HepG2 (cell line): ENCODE data around the gene TMEM61. TPM values are rescaled to one million over a fixed set of nuclear protein-coding genes. Genes with fewer than 3 reads are reported as not detected.
"Not testable (repeated sequence)": the region's sequence is repeated elsewhere in the genome, so short reads cannot be mapped to it uniquely, and the experiment has no call there.

Experiments used
- ATAC-seq: fragments of 200-7000 bp; cut with Tn5 transposase; 3 replicates; pipeline ENCODE4 v1.9.1; 2020; ENCODE audit warnings: mild to moderate bottlenecking, moderate library complexity
- BruUV-seq: library from RNA; stranded (reverse); fragments of 400-500 nt; replicated peaks from 2 replicates; lab custom pipeline; 2021; lab: Mats Ljungman, UMichigan
- CTCF ChIA-PET: fragments of 300-600 bp; formaldehyde crosslinking; extraction: SDS; loops from one replicate; lab custom pipeline; 2021; ENCODE audit warnings: low total read pairs, inconsistent platforms, low intra/inter-chr PET ratio; lab: Yijun Ruan, JAX
- POLR2A ChIA-PET: fragments of 350-600 bp; sonication (Branson Sonifier 250); formaldehyde crosslinking; loops from one replicate; lab custom pipeline; 2020; ENCODE audit warnings: antibody characterized with exemption, inconsistent platforms; lab: Yijun Ruan, JAX
- DNase-seq: peaks from one replicate; pipeline ENCODE4 v3.0.0-alpha.2; 2015; ENCODE audit warnings: low spot score
- FAIRE-seq: peaks from 3 replicates; lab custom pipeline; 2011; peaks lifted over from hg19 to GRCh38; lab: Jason Lieb, UNC
- H2AFZ ChIP-seq: one replicate; pipeline ENCODE4 v1.6.1; 2011; ENCODE audit warnings: low read length, inconsistent platforms
- H3K27ac ChIP-seq: fragments of 300-600 bp; 3 replicates; pipeline ENCODE4 v1.8.0; 2011; ENCODE audit warnings: mixed run types, mild to moderate bottlenecking, mixed read lengths, low read length, inconsistent platforms; ENCODE audit not compliant: insufficient read depth; ENCODE audit errors: extremely low read length
- H3K27me3 ChIP-seq, 2 experiments: fragments of 200-600 bp in 1 of 2; 2 replicates in 1 of 2; 3 replicates in 1 of 2; pipeline versions ENCODE4 v1.6.0 to v1.8.0; 2011; ENCODE audit warnings: low read length in 2 of 2, mild to moderate bottlenecking in 2 of 2, moderate library complexity in 2 of 2, inconsistent platforms in 1 of 2; ENCODE audit not compliant: insufficient read depth in 2 of 2, control insufficient read depth in 1 of 2
- H3K36me3 ChIP-seq, 2 experiments: fragments of 200-600 bp in 1 of 2; replicated peaks in 1 of 2; 2 replicates in 1 of 2; 3 replicates in 1 of 2; pipeline versions ENCODE4 v1.5.1 to v1.8.0; 2011; ENCODE audit warnings: low read length in 2 of 2, inconsistent platforms in 1 of 2; ENCODE audit not compliant: insufficient read depth in 2 of 2, control insufficient read depth in 1 of 2
- H3K4me1 ChIP-seq: 2 replicates; pipeline ENCODE4 v1.5.1; 2012; ENCODE audit warnings: low read length, inconsistent platforms; ENCODE audit not compliant: insufficient read depth
- H3K4me2 ChIP-seq: 2 replicates; pipeline ENCODE4 v1.6.0; 2011; ENCODE audit warnings: low read depth, low read length, inconsistent platforms
- H3K4me3 ChIP-seq, 3 experiments: fragments of 200-600 bp in 1 of 3; sonication (generic), shearing (Covaris generic) in 1 of 3; replicated peaks in 1 of 3; 2 replicates each; pipeline ENCODE4 v1.5.1; 2011 to 2016; ENCODE audit warnings: low read length in 3 of 3, inconsistent platforms in 2 of 3, low read depth in 2 of 3, mild to moderate bottlenecking in 2 of 3, control low read depth in 1 of 3, mixed read lengths in 1 of 3; ENCODE audit not compliant: insufficient read depth in 1 of 3
- H3K79me2 ChIP-seq: one replicate; pipeline ENCODE4 v1.6.1; 2011; ENCODE audit warnings: low read length, inconsistent platforms; ENCODE audit not compliant: insufficient read depth
- H3K9ac ChIP-seq: 2 replicates; pipeline ENCODE4 v1.6.0; 2011; ENCODE audit warnings: mild to moderate bottlenecking, low read depth, low read length, inconsistent platforms; ENCODE audit not compliant: insufficient read depth
- H3K9me3 ChIP-seq: 2 replicates; pipeline ENCODE4 v1.5.1; 2012; ENCODE audit warnings: mild to moderate bottlenecking, low read length
- H4K20me1 ChIP-seq: 2 replicates; pipeline ENCODE4 v1.6.0; 2011; ENCODE audit warnings: inconsistent platforms, mild to moderate bottlenecking, low read length, moderate library complexity; ENCODE audit not compliant: insufficient read depth
- GPBP1L1 ChIP-seq: sonication (generic); formaldehyde crosslinking; IDR thresholded peaks from 2 replicates; pipeline ENCODE4 v1.5.0; 2020; ENCODE audit warnings: mild to moderate bottlenecking, missing genetic modification reagents
- MYNN ChIP-seq: sonication (generic); formaldehyde crosslinking; IDR thresholded peaks from 2 replicates; pipeline ENCODE4 v1.4.0; 2020; ENCODE audit warnings: mild to moderate bottlenecking, low read depth, missing genetic modification reagents
- ZNF614 ChIP-seq: IDR thresholded peaks from 2 replicates; pipeline ENCODE4 v1.6.1; 2018; ENCODE audit warnings: missing biosample characterization, missing genetic modification reagents, inconsistent platforms, borderline replicate concordance
- ZSCAN30 ChIP-seq: sonication (generic); formaldehyde crosslinking; IDR thresholded peaks from 2 replicates; pipeline ENCODE4 v1.5.0; 2020; ENCODE audit warnings: mild to moderate bottlenecking, missing genetic modification reagents
- WGBS: methylation state at CpG from one replicate; pipeline ENCODE4 v1.1.6; 2017; ENCODE audit warnings: low lambda C conversion rate; 5-methylcytosine and 5-hydroxymethylcytosine counted together
- in situ Hi-C: cut with HindIII; loops from 2 replicates; pipeline ENCODE4 v1.10.0; 2017; ENCODE audit warnings: low pct_unique_long_range_greater_than_20kb; ENCODE audit not compliant: extremely low pct_ligation_motif_present
- intact Hi-C: fragments of 100-400 bp; cut with micrococcal nuclease; formaldehyde crosslinking; loops from one replicate; pipeline ENCODE4 v1.10.0; 2022; ENCODE audit not compliant: unreplicated experiment
- polyA plus RNA-seq, 8 experiments: library from polyadenylated mRNA; depleted of rRNA in 3 of 8; stranded (reverse) in 7 of 8; unstranded in 1 of 8; fragments of >200 nt; fragmentation: Illumina TruSeq in 4 of 8; extraction: Trizol in 4 of 8; gene quantifications; 2 replicates each; pipeline versions ENCODE4 v1.2.1 to v1.2.3, GENCODE V29; 2011 to 2016; ENCODE audit warnings: low read depth in 4 of 8, missing spikeins in 1 of 8, mixed read lengths in 1 of 8; ENCODE audit not compliant: insufficient read depth in 1 of 8
- total RNA-seq, 5 experiments: library from RNA; depleted of rRNA; stranded (reverse); fragments of >200 nt; fragmentation: Illumina TruSeq; extraction: Trizol; gene quantifications; 2 replicates each; pipeline ENCODE4 v1.2.3, GENCODE V29; 2016; ENCODE audit warnings: low read depth in 1 of 5
- TF ChIP-seq, protein P1 (sequence below): sonication (generic); formaldehyde crosslinking; IDR thresholded peaks from 2 replicates; pipeline ENCODE4 v1.8.1; 2022; ENCODE audit warnings: low read depth, mild to moderate bottlenecking, missing genetic modification reagents

The TMEM61 gene
- total and polyA plus RNA-seq, 2 of the 13 experiments (the other 11 are each of a cell fraction or from before 2014, with no cell fraction given): not detected

GRCh38 chr1:54962612-54963395 lies 17.6 kb upstream of the TMEM61 start:
- Histone ChIP-seq H3K9me3 (no peaks in the 10 kb centered on the region), H2AFZ (no peak overlapping the region), H3K4me3 (no peak overlapping the region), H3K27ac (no peak overlapping the region), H4K20me1 (no peaks in the 10 kb centered on the region), H3K27me3 (peaks cover 2 to 18% of the 10 kb centered on the region in 2 experiments; a peak in 2 of 5 replicates), H3K79me2 (no peaks in the 10 kb centered on the region), H3K9ac (no peak overlapping the region)
- CTCF ChIA-PET: no interaction called here
- DNase-seq (no peak), ATAC-seq (no peak), FAIRE-seq (no peak)
- 24% methylated on average over 4 of the region's 4 CpGs for WGBS
- intact Hi-C loops: no loop called here
- BruUV-seq: no TSS peak
- POLR2A ChIA-PET: no interaction called here
- in situ Hi-C loops: no loop called here
- TF ChIP-seq ZNF614: no peak
- no peak for TF ChIP-seq ZSCAN30 (CRISPR knock-in tag)
- TF ChIP-seq, protein P1, sequence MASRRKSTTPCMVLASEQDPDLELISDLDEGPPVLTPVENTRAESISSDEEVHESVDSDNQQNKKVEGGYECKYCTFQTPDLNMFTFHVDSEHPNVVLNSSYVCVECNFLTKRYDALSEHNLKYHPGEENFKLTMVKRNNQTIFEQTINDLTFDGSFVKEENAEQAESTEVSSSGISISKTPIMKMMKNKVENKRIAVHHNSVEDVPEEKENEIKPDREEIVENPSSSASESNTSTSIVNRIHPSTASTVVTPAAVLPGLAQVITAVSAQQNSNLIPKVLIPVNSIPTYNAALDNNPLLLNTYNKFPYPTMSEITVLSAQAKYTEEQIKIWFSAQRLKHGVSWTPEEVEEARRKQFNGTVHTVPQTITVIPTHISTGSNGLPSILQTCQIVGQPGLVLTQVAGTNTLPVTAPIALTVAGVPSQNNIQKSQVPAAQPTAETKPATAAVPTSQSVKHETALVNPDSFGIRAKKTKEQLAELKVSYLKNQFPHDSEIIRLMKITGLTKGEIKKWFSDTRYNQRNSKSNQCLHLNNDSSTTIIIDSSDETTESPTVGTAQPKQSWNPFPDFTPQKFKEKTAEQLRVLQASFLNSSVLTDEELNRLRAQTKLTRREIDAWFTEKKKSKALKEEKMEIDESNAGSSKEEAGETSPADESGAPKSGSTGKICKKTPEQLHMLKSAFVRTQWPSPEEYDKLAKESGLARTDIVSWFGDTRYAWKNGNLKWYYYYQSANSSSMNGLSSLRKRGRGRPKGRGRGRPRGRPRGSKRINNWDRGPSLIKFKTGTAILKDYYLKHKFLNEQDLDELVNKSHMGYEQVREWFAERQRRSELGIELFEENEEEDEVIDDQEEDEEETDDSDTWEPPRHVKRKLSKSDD (CRISPR knock-in tag): no peak
- no peak for TF ChIP-seq MYNN (CRISPR knock-in tag)
- no peak for TF ChIP-seq GPBP1L1 (CRISPR knock-in tag)
- TF ChIP-seq, all 625 proteins: peak for 0
- H3K4me2 ChIP-seq: no peak overlapping the region
- no peaks in the 10 kb centered on the region for H3K36me3 ChIP-seq
- H3K4me1 ChIP-seq: no peaks in the 10 kb centered on the region

GRCh38 chr1:54963829-54964228 lies 16.6 kb upstream of the TMEM61 start:
- H2AFZ ChIP-seq, in situ Hi-C loops, POLR2A ChIA-PET, FAIRE-seq, H3K27ac ChIP-seq, ATAC-seq, CTCF ChIA-PET, H3K4me3 ChIP-seq, H3K4me1 ChIP-seq, intact Hi-C loops, H3K9ac ChIP-seq, H3K9me3 ChIP-seq, H3K4me2 ChIP-seq, H4K20me1 ChIP-seq, H3K36me3 ChIP-seq, H3K79me2 ChIP-seq, BruUV-seq, DNase-seq: not testable (repeated sequence)
- peaks cover 2 to 18% of the 10 kb centered on the region in 2 experiments; a peak in 2 of 5 replicates for H3K27me3 ChIP-seq
- 33% methylated on average over 5 of the region's 5 CpGs for WGBS
